HL-60 (cell line): Measurements from ENCODE around the gene TBC1D16.

Experiments used
- GABPA ChIP-seq: IDR thresholded peaks from 2 replicates; pipeline ENCODE4 v1.6.1; 2012; ENCODE audit warnings: low read depth
- TF ChIP-seq, protein P1 (sequence below): IDR thresholded peaks from one replicate; pipeline ENCODE4 v1.5.1; 2011; ENCODE audit warnings: low read length, control low read depth, inconsistent platforms; ENCODE audit not compliant: insufficient read depth

DNA sequence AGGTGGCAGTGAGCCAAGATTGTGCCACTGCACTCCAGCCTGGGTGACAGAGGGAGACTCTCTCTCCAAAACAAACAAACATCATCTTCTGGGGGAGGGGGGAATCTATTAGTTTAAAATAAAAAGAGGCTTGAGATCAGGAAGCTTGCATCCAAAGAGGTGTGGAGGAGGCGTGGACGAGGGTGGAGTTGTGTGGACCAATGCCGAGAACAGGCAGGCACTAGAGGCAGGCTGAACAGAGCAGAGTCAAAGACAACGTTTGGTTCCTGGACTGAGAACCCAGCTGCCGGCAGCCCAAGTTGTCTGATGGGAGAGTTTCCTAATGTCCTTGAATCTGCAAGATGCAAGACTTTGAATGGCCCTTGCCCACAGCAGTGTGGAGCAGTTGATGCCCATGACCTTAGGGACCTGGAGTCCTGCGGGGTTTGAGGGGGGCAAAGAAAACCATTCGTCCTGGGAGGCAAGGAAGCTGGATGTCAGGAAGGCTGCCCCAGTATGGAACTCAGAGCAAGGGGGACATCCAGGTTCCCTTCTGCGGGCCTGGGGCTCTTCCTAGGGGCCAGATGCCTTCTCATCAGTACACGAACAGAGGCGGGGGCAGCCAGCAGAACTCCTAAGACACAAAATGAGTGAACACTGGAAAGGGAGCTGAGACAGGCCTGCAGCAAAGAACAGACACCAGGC lies 9.2 kb downstream of the TBC1D16 start:
- no peak for TF ChIP-seq GABPA
- TF ChIP-seq, protein P1, sequence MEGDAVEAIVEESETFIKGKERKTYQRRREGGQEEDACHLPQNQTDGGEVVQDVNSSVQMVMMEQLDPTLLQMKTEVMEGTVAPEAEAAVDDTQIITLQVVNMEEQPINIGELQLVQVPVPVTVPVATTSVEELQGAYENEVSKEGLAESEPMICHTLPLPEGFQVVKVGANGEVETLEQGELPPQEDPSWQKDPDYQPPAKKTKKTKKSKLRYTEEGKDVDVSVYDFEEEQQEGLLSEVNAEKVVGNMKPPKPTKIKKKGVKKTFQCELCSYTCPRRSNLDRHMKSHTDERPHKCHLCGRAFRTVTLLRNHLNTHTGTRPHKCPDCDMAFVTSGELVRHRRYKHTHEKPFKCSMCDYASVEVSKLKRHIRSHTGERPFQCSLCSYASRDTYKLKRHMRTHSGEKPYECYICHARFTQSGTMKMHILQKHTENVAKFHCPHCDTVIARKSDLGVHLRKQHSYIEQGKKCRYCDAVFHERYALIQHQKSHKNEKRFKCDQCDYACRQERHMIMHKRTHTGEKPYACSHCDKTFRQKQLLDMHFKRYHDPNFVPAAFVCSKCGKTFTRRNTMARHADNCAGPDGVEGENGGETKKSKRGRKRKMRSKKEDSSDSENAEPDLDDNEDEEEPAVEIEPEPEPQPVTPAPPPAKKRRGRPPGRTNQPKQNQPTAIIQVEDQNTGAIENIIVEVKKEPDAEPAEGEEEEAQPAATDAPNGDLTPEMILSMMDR: no peak
